Measurements from ENCODE around the gene VMP1.

GRCh38 chr17:59723607-59724006 is 16.2 kb downstream of the VMP1 start:
- TF ChIP-seq RAD21 (IDR thresholded peaks at IDR 0.05; ENCODE audit: low read length) (no peak), CTCF (conservative IDR thresholded peaks at IDR 0.05; ENCODE audit: low read depth, low read length) (no peak), POLR2A (IDR thresholded peaks at IDR 0.05; ENCODE audit: low read depth, low read length) (no peak)

Measured in IMR-90 (cell line).